ENCODE measurements around the gene THRA. TPM values are rescaled to one million over a fixed set of nuclear protein-coding genes. Genes with fewer than 3 reads are reported as not detected.

The THRA gene
- total and polyA plus RNA-seq, 2 of the 8 experiments (the other 6 are each of a cell fraction or from before 2014, with no cell fraction given) = 6.4 to 10.2 TPM

DNA sequence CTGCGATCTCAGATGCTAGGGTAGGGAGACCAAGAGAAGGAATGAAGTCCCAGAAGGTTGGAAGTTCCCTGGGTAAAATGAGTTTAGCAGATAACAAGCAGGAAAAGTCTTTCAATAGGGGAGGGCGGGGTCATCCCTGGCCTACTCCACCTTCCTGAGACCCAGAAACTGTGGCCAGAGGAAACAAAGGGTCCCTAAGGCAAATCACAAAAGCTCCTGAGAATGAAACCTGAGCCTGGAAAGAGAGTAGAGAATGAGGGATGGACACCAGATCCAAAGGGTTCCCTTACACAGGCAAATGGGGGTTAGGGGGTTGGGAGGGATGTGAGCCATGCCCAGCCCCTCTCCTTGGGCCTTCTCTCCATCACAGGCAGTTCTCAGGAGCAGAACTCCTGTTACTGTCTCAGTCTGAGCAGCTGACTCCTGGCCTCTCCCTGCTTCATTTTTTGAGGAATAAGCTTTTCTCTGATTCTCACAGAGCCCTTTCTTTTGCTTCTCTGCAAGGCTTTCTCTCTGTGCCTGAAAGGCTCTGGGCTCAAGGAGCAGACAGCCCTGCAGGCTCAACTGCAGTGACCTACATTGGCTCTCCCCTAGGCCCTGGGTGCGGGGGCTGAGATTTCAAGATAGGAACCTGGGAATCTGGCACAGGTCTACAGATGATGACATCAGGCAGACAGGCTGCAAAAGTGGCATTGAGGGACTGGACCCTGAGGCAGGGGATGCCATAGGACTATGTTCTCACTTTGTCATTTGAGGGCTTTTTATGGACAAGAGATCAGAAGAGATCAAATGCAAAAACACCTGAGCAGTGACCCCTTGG, 47.5 kb downstream of the THRA start:
- peak overlapping the region; percentile 44; the same call in 1 of the 2 replicates for H2BK12ac ChIP-seq (ENCODE audit: low read depth, low read length)
- H3K23ac ChIP-seq (ENCODE audit: insufficient read length) = no peak overlapping the region
- H3K9ac ChIP-seq (replicated peaks in 1 of 4; ENCODE audit: extremely low read depth in 1 of 4, low read depth in 3 of 4, low read length in 3 of 4) = no peak overlapping the region
- H2BK15ac ChIP-seq (ENCODE audit: low read length) = peak overlapping the region; percentile 35
- peak overlapping the region; percentile 62 for H3K18ac ChIP-seq (ENCODE audit: extremely low read depth, low read length)
- H2BK120ac ChIP-seq (replicated peaks; ENCODE audit: low read depth, low read length) = no peak overlapping the region
- H4K5ac ChIP-seq (ENCODE audit: insufficient read length, low read depth, low read length) = peak overlapping the region; percentile 38
- H4K8ac ChIP-seq (ENCODE audit: extremely low read depth, insufficient read depth, low read length) = no peak overlapping the region
- H2AK5ac ChIP-seq (ENCODE audit: low read depth, low read length) = no peak overlapping the region
- peak overlapping the region in 2 of 4 experiments; percentile 11 to 25; a peak in 3 of 8 replicates for H3K4me3 ChIP-seq (ENCODE audit: extremely low read depth in 1 of 4, insufficient read depth in 2 of 4, low read depth in 3 of 4, low read length in 4 of 4)
- H3K4ac ChIP-seq (replicated peaks; ENCODE audit: insufficient read length, low read depth, low read length) = no peak overlapping the region
- CTCF ChIA-PET (ENCODE audit: partially characterized antibody) = interaction anchor here (0.8 to 8.9 kb wide), 20 partner anchors 7 to 96 kb away, joined by 3 to 135 read pairs (median 30); partner anchors contain the start of genes CSF3, MSL1, NR1D1 and THRA
- 73% methylated on average over 3 of the region's 3 CpGs; no CpG with 5 or more reads in 1 of the 2 experiments for WGBS, 2 experiments (ENCODE audit: extremely low coverage in 1 of 2, insufficient coverage in 1 of 2, insufficient read length in 1 of 2, insufficient replicate concordance in 2 of 2, low coverage in 1 of 2, low lambda C conversion rate in 2 of 2, missing lambda C conversion rate in 1 of 2)
- H3K79me2 ChIP-seq (ENCODE audit: control insufficient read depth in 1 of 2, insufficient read depth in 2 of 2, low read length in 2 of 2) = no peaks in the 10 kb centered on the region
- no peak overlapping the region for H3K14ac ChIP-seq (ENCODE audit: insufficient read length)
- POLR2A ChIA-PET (ENCODE audit: partially characterized antibody) = interaction anchor here (0.8 to 16.7 kb wide), 8 partner anchors 13 to 49 kb away, joined by 3 to 399 read pairs (median 4); partner anchors contain the start of genes CASC3, MSL1 and NR1D1
- no peak for FAIRE-seq
- H2BK20ac ChIP-seq (ENCODE audit: low read length) = no peak overlapping the region
- H3K27ac ChIP-seq (ENCODE audit: low read depth, low read length) = peak overlapping the region; percentile 43; the same call in 1 of the 2 replicates
- H2BK5ac ChIP-seq (ENCODE audit: low read depth, low read length) = peak overlapping the region; percentile 38; the same call in 1 of the 2 replicates
- no peaks in the 10 kb centered on the region for H3K36me3 ChIP-seq (ENCODE audit: control insufficient read depth in 2 of 4, insufficient read depth in 4 of 4, low read length in 3 of 4)
- no peaks in the 10 kb centered on the region for H3K23me2 ChIP-seq (ENCODE audit: low read depth, low read length)
- no peak overlapping the region for H2AFZ ChIP-seq (ENCODE audit: low read length)
- H4K20me1 ChIP-seq (replicated peaks in 1 of 2; ENCODE audit: control insufficient read depth in 1 of 2, insufficient read depth in 2 of 2, low read length in 2 of 2) = no peaks in the 10 kb centered on the region
- no peak for DNase-seq (ENCODE audit: low read depth in 1 of 2, low spot score in 2 of 2)
- H4K91ac ChIP-seq (replicated peaks; ENCODE audit: insufficient read length, low read length) = peak overlapping the region; percentile 6
- H3K9me3 ChIP-seq (ENCODE audit: insufficient read depth in 2 of 2, low read depth in 1 of 2, low read length in 1 of 2) = no peaks in the 10 kb centered on the region
- no peaks in the 10 kb centered on the region for H3K79me1 ChIP-seq (ENCODE audit: low read depth, low read length)
- no peak overlapping the region for H3K56ac ChIP-seq (replicated peaks; ENCODE audit: insufficient read length, low read depth, low read length)
- peaks cover 0 to 26% (median 19%) of the 10 kb centered on the region in 4 experiments; a peak in 6 of 7 replicates for H3K27me3 ChIP-seq (replicated peaks in 1 of 4; ENCODE audit: control insufficient read depth in 3 of 4, extremely low read depth in 1 of 4, insufficient read depth in 3 of 4, low read length in 3 of 4)
- H3K4me2 ChIP-seq (ENCODE audit: insufficient read depth in 1 of 2, low read depth in 2 of 2, low read length in 2 of 2) = peak overlapping the region; percentile 16 to 58; a peak in 3 of 4 replicates
- peaks cover 39 to 51% (median 43%) of the 10 kb centered on the region in 4 experiments for H3K4me1 ChIP-seq (replicated peaks in 1 of 4; ENCODE audit: control insufficient read depth in 3 of 4, insufficient read depth in 4 of 4, low read length in 3 of 4)
- no peak for TF ChIP-seq JUND (IDR thresholded peaks at IDR 0.05; ENCODE audit: low read length)
- TF ChIP-seq KDM1A (IDR thresholded peaks at IDR 0.05; ENCODE audit: borderline replicate concordance, low read length) = peak; percentile 54; the same call in 1 of the 2 replicates
- TF ChIP-seq SIRT6 (IDR thresholded peaks at IDR 0.05; ENCODE audit: low read length) = no peak
- no peak for TF ChIP-seq TCF12 (IDR thresholded peaks at IDR 0.05; ENCODE audit: low read depth, low read length)
- TF ChIP-seq CBX8 (IDR thresholded peaks at IDR 0.05; ENCODE audit: borderline replicate concordance, low read depth, low read length) = no peak
- TF ChIP-seq, protein P1, sequence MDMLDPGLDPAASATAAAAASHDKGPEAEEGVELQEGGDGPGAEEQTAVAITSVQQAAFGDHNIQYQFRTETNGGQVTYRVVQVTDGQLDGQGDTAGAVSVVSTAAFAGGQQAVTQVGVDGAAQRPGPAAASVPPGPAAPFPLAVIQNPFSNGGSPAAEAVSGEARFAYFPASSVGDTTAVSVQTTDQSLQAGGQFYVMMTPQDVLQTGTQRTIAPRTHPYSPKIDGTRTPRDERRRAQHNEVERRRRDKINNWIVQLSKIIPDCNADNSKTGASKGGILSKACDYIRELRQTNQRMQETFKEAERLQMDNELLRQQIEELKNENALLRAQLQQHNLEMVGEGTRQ (IDR thresholded peaks at IDR 0.05; ENCODE audit: low read length) = no peak
- TF ChIP-seq BRCA1 (IDR thresholded peaks at IDR 0.05; ENCODE audit: low read depth, low read length) = no peak
- TF ChIP-seq KDM5A (IDR thresholded peaks at IDR 0.05; ENCODE audit: low read length) = no peak
- TF ChIP-seq JUN (IDR thresholded peaks at IDR 0.05; ENCODE audit: low read depth, low read length) = no peak
- TF ChIP-seq GABPA (IDR thresholded peaks at IDR 0.05; ENCODE audit: borderline replicate concordance, insufficient read depth, low read length) = no peak
- no peak for TF ChIP-seq RXRA (IDR thresholded peaks at IDR 0.05; ENCODE audit: insufficient read depth, low read depth, low read length)

Data from H1 (cell line).